Measurements from ENCODE around the gene MAMDC2. TPM values are rescaled to one million over a fixed set of nuclear protein-coding genes. Genes with fewer than 3 reads are reported as not detected.

MAMDC2 gene
- total and polyA plus RNA-seq, 2 donors (not counting 1 experiment from before 2014, with no cell fraction given): not detected

GRCh38 chr9:70000469-70000868 lies 43.2 kb upstream of the MAMDC2 start:
- Histone ChIP-seq H3K9ac (ENCODE audit: low read length) (no peak overlapping the region), H3K4me1 (ENCODE audit: control insufficient read depth in 2 of 2, insufficient read depth in 2 of 2, low read length in 2 of 2) (no peaks in the 10 kb centered on the region), H3K36me3 (replicated peaks in 1 of 2; ENCODE audit: control extremely low read depth in 1 of 2, control insufficient read depth in 1 of 2, extremely low read depth in 1 of 2, insufficient read depth in 2 of 2, low read length in 1 of 2) (no peaks in the 10 kb centered on the region), H3K4me2 (replicated peaks; ENCODE audit: low read depth, low read length, poor library complexity, severe bottlenecking) (no peak overlapping the region), H3K4me3 (ENCODE audit: control extremely low read depth in 1 of 5, extremely low read depth in 1 of 5, insufficient read depth in 1 of 5, low read depth in 2 of 5, low read length in 4 of 5) (no peak overlapping the region), H3K9me3 (ENCODE audit: control extremely low read depth in 1 of 3, control insufficient read depth in 2 of 3, insufficient read depth in 1 of 3, low read length in 2 of 3) (no peaks in the 10 kb centered on the region), H2AFZ (ENCODE audit: insufficient read depth, low read depth, low read length, poor library complexity, severe bottlenecking) (no peak overlapping the region), H3K27me3 (replicated peaks in 1 of 4; ENCODE audit: control extremely low read depth in 1 of 4, control insufficient read depth in 3 of 4, insufficient read depth in 4 of 4, low read length in 3 of 4) (no peaks in the 10 kb centered on the region), H3K27ac (ENCODE audit: low read length in 2 of 2) (no peak overlapping the region), H4K20me1 (ENCODE audit: control insufficient read depth, insufficient read depth, low read length, poor library complexity, severe bottlenecking) (no peaks in the 10 kb centered on the region), H3K79me2 (ENCODE audit: control insufficient read depth, insufficient read depth, low read length) (no peaks in the 10 kb centered on the region)
- H3K4me1 Mint-ChIP-seq: no peaks in the 10 kb centered on the region
- 86% methylated on average over 1 of the region's 3 CpGs for WGBS (ENCODE audit: insufficient coverage)
- CTCF ChIA-PET: no interaction called here
- TF ChIP-seq, protein P1, sequence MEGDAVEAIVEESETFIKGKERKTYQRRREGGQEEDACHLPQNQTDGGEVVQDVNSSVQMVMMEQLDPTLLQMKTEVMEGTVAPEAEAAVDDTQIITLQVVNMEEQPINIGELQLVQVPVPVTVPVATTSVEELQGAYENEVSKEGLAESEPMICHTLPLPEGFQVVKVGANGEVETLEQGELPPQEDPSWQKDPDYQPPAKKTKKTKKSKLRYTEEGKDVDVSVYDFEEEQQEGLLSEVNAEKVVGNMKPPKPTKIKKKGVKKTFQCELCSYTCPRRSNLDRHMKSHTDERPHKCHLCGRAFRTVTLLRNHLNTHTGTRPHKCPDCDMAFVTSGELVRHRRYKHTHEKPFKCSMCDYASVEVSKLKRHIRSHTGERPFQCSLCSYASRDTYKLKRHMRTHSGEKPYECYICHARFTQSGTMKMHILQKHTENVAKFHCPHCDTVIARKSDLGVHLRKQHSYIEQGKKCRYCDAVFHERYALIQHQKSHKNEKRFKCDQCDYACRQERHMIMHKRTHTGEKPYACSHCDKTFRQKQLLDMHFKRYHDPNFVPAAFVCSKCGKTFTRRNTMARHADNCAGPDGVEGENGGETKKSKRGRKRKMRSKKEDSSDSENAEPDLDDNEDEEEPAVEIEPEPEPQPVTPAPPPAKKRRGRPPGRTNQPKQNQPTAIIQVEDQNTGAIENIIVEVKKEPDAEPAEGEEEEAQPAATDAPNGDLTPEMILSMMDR (IDR thresholded peaks at IDR 0.05): no peak
- no peak for TF ChIP-seq EZH2 (IDR thresholded peaks at IDR 0.05; ENCODE audit: borderline replicate concordance, insufficient read depth, low read depth, low read length, poor library complexity, severe bottlenecking)
- H3K9me3 Mint-ChIP-seq (ENCODE audit: insufficient read depth): no peaks in the 10 kb centered on the region
- POLR2A ChIA-PET: no interaction called here
- no peaks in the 10 kb centered on the region for H3K27me3 Mint-ChIP-seq
- no peak overlapping the region for H3K4me3 Mint-ChIP-seq
- H3K27ac Mint-ChIP-seq: no peak overlapping the region
- no peak for DNase-seq
- no peak for ATAC-seq (ENCODE audit: low read depth)
- intact Hi-C loops (cut with micrococcal nuclease): no loop called here

DNA sequence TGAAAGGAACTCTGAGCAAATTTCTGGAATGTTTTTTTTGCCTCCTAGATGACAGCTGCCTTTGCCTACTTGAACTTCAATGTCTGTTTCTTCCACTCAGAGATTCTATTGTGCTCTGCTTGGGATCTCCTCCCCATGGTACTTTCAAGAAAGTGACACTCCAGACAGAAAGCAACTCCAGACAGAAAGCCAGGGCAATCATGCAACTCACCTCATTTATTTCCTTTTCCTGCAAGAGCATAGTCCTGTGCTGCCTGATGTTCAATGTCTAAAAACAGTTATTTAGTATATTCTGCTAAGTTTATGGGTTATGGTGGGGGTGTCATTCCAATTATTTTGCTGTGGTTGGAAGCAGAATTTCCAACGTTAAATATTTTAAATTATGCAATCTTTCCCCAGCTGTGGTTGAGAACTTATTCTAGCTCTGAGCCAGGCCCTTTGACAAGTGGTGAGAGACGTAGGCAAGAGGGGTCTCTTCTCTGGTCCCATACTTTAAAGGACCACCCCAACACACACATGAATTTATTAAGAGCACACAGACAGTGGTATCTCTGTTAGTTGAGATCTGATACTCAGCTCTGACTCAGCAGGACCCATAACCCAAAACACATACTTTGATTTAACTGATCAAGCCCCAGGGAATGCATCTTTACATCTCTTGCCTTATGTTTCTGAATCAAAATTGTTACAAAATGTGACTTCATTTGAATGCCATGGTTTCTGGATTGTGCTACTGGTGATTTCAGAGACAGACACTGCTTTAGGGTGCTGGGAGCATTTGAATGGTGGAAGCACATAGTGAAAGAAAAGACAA lies 39.5 kb upstream of the MAMDC2 start:
- H3K9me3 ChIP-seq (ENCODE audit: control extremely low read depth in 1 of 3, control insufficient read depth in 2 of 3, insufficient read depth in 1 of 3, low read length in 2 of 3): no peaks in the 10 kb centered on the region
- no peak overlapping the region for H3K4me2 ChIP-seq (replicated peaks; ENCODE audit: low read depth, low read length, poor library complexity, severe bottlenecking)
- H3K9me3 Mint-ChIP-seq (ENCODE audit: insufficient read depth): no peaks in the 10 kb centered on the region
- no CpG with 5 or more reads among the region's 2 CpGs for WGBS (ENCODE audit: insufficient coverage)
- no peaks in the 10 kb centered on the region for H3K4me1 ChIP-seq (ENCODE audit: control insufficient read depth in 2 of 2, insufficient read depth in 2 of 2, low read length in 2 of 2)
- no peak overlapping the region for H2AFZ ChIP-seq (ENCODE audit: insufficient read depth, low read depth, low read length, poor library complexity, severe bottlenecking)
- H3K4me1 Mint-ChIP-seq: no peaks in the 10 kb centered on the region
- POLR2A ChIA-PET: no interaction called here
- ATAC-seq (ENCODE audit: low read depth): no peak
- intact Hi-C loops (cut with micrococcal nuclease): no loop called here
- TF ChIP-seq, protein P1 (IDR thresholded peaks at IDR 0.05): no peak
- no peak for TF ChIP-seq EZH2 (IDR thresholded peaks at IDR 0.05; ENCODE audit: borderline replicate concordance, insufficient read depth, low read depth, low read length, poor library complexity, severe bottlenecking)
- DNase-seq: no peak
- no peak overlapping the region for H3K27ac Mint-ChIP-seq
- H4K20me1 ChIP-seq (ENCODE audit: control insufficient read depth, insufficient read depth, low read length, poor library complexity, severe bottlenecking): no peaks in the 10 kb centered on the region
- no peaks in the 10 kb centered on the region for H3K36me3 ChIP-seq (replicated peaks in 1 of 2; ENCODE audit: control extremely low read depth in 1 of 2, control insufficient read depth in 1 of 2, extremely low read depth in 1 of 2, insufficient read depth in 2 of 2, low read length in 1 of 2)
- no peaks in the 10 kb centered on the region for H3K79me2 ChIP-seq (ENCODE audit: control insufficient read depth, insufficient read depth, low read length)
- no peak overlapping the region for H3K4me3 Mint-ChIP-seq
- H3K27me3 ChIP-seq (replicated peaks in 1 of 4; ENCODE audit: control extremely low read depth in 1 of 4, control insufficient read depth in 3 of 4, insufficient read depth in 4 of 4, low read length in 3 of 4): no peaks in the 10 kb centered on the region
- no peak overlapping the region for H3K4me3 ChIP-seq (ENCODE audit: control extremely low read depth in 1 of 5, extremely low read depth in 1 of 5, insufficient read depth in 1 of 5, low read depth in 2 of 5, low read length in 4 of 5)
- CTCF ChIA-PET: no interaction called here
- H3K27me3 Mint-ChIP-seq: peaks cover 4% of the 10 kb centered on the region
- no peak overlapping the region for H3K27ac ChIP-seq (ENCODE audit: low read length in 2 of 2)
- no peak overlapping the region for H3K9ac ChIP-seq (ENCODE audit: low read length)

Data from B cell (primary cell).